ENCODE results near the gene TMC6. TPM values are rescaled to one million over a fixed set of nuclear protein-coding genes. Genes with fewer than 3 reads are reported as not detected.

Gene TMC6
- total and polyA plus RNA-seq, 2 experiments from 2014 or later: 50.0 to 72.2 TPM

- no peaks in the 10 kb centered on the region for H3K9me3 Mint-ChIP-seq
- Histone ChIP-seq H3K4me1 (ENCODE audit: insufficient read depth) (no peaks in the 10 kb centered on the region), H3K4me2 (no peak overlapping the region), H3K27ac (ENCODE audit: low read depth) (no peak overlapping the region), H3K36me3 (ENCODE audit: insufficient read depth) (peaks cover 16% of the 10 kb centered on the region), H3K79me2 (replicated peaks; ENCODE audit: insufficient read depth) (no peaks in the 10 kb centered on the region), H3K9me2 (ENCODE audit: insufficient read depth) (no peaks in the 10 kb centered on the region), H2AFZ (no peak overlapping the region), H4K20me1 (replicated peaks; ENCODE audit: insufficient read depth) (peaks cover 6% of the 10 kb centered on the region; the same call in 1 of the 2 replicates), H3F3A (replicated peaks; ENCODE audit: low read depth) (no peaks in the 10 kb centered on the region), H3K27me3 (ENCODE audit: insufficient read depth) (no peaks in the 10 kb centered on the region), H3K4me3 (no peak overlapping the region)
- ATAC-seq (no peak), DNase-seq (ENCODE audit: low spot score) (no peak)
- peaks cover 62% of the 10 kb centered on the region for H3K36me3 Mint-ChIP-seq (ENCODE audit: low read depth)
- H3K4me3 Mint-ChIP-seq: no peak overlapping the region
- no peak for TF ChIP-seq STAT1 (IDR thresholded peaks at IDR 0.05; ENCODE audit: unreplicated experiment)
- no peak for TF ChIP-seq ZNF114 (CRISPR knock-in tag; IDR thresholded peaks at IDR 0.05)
- TF ChIP-seq POLR2AphosphoS5 (IDR thresholded peaks at IDR 0.05; ENCODE audit: low read depth): no peak
- no peak for TF ChIP-seq CREB1 (CRISPR knock-in tag; IDR thresholded peaks at IDR 0.05; ENCODE audit: low read depth)
- no peak for TF ChIP-seq ETS1 (IDR thresholded peaks at IDR 0.05)
- TF ChIP-seq CTCF (conservative IDR thresholded peaks at IDR 0.05; ENCODE audit: low read depth in 2 of 2): no peak
- TF ChIP-seq ZNF462 (CRISPR knock-in tag; IDR thresholded peaks at IDR 0.05): no peak
- no peaks in the 10 kb centered on the region for H3K4me1 Mint-ChIP-seq
- H3K27ac Mint-ChIP-seq: no peak overlapping the region
- H3K27me3 Mint-ChIP-seq (ENCODE audit: insufficient read depth, low read depth, poor library complexity): no peaks in the 10 kb centered on the region
Observed at GRCh38 chr17:78088529-78088928, 40.0 kb downstream of the TMC6 start.
